HG03064 (cell line): Measurements from ENCODE around the gene CHPF2.

Source experiments
- ATAC-seq: cut with Tn5 transposase; IDR thresholded peaks from one replicate; pipeline ENCODE4 v1.9.1; 2021; ENCODE audit warnings: low read depth; ENCODE audit not compliant: unreplicated experiment

Gene CHPF2

DNA sequence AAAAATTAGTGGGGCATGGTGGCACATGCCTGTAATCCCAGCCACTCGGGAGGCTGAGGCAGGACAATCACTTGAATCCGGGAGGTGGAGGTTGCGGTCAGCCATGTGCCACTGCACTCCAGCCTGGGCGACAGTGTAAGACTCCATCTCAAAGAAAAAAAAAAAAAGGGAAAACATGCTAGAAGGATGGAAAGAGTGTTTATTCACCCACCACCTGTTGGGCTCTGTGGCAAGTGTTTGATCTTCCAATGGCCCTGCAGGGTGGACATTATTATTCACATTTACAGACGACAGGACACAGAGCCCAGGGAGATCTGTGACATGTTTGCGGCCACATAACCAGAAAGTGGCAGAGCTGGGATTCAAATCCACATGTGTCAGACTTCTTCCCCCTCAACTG is 49.4 kb downstream of the CHPF2 start:
- ATAC-seq: no peak

DNA sequence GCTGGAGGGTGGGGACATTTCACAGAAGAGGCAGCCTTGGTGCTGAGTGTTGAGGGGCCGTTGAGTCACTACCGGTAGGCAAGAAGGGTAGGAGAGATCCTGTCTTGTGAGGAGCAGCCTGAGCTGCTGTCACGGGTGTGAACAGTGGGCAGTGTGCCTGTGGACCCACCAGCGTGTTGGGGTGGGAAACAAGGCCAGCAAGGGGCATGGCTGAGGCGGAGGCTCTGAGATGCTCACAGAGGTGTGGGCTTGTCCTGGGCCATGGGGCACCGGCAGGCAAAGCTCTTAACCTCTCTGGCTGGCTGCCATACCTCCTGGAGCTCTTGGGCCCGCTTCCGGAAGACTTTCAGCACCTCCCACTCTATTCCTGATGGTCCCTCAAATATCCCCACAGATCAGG is 49.8 kb downstream of the CHPF2 start:
- ATAC-seq: no peak

DNA sequence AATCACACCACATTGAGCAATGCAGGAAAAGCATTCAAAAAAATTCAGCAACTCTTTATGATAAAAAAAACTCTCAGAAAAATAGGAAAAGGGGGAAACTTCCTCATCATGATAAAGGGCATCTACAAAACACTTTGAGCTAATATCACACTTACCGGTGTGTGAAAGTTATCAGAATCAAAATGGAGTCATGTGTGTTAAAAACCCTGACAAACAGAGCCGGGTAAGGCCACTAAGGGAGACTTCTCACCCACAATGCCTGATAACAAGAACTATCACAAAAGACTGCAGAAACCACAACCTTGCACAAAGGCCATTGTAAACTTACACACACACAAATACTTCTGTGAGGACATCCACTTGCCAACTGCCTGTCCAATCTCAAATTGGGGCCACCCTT is 51.0 kb downstream of the CHPF2 start:
- no peak for ATAC-seq

DNA sequence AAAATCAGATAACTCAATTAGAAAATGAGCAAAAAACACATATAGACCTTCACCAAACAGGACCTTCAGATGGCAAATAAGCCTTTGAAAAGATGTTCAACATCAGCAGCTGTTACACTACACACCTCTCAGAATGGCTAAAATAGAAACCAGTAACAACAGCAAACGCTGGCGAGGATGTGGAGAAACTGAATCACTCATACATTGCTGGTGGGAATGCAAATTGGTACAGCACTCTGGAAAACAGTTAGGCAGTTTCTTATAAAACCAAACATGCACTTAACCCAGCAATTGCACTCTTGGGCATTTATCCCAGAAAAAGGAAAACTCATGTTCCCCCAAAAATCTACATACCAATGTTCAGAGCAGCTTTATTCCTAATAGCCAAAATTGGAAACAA is 53.9 kb downstream of the CHPF2 start:
- ATAC-seq: no peak
